ENCODE results near the gene TICAM1. TPM values are rescaled to one million over a fixed set of nuclear protein-coding genes. Genes with fewer than 3 reads are reported as not detected.
A peak's percentile ranks its signal among the peaks of the same experiment; 100 is the strongest.
"Not testable (repeated sequence)": the region's sequence is repeated elsewhere in the genome, so short reads cannot be mapped to it uniquely, and the experiment has no call there.

TICAM1 gene
- total RNA-seq, 1 experiment from 2014 or later: 9.9 TPM

DNA sequence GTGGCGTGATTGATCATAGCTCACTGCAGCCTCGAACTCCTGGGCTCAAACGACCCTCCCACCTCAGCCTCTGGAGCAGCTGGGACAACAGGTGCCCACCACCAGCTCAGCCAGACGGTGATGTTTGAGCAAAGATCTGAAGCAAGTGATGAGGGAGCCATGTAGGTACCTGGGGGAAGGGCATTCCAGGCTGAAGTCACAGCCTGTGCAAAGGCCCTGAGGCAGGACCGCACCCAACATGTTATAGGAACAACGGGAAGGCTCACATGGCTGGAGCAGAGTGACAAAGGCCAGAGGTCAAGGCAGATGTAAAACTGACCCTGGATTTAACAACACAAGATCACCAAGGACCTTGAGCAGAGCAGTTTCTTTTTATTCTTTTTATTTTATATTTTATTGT is 25.1 kb downstream of the TICAM1 start:
- Histone ChIP-seq H3K4me3 (no peak overlapping the region), H3K27me3 (ENCODE audit: insufficient read depth, low read depth) (no peaks in the 10 kb centered on the region), H3K79me2 (ENCODE audit: low read depth) (no peaks in the 10 kb centered on the region), H3K4me2 (no peak overlapping the region), H4K20me1 (ENCODE audit: insufficient read depth) (no peaks in the 10 kb centered on the region), H3K9me3 (ENCODE audit: insufficient read depth, low read depth) (no peaks in the 10 kb centered on the region), H3K36me3 (ENCODE audit: low read depth) (no peaks in the 10 kb centered on the region), H3K9me2 (ENCODE audit: insufficient read depth) (no peaks in the 10 kb centered on the region), H2AFZ (no peak overlapping the region), H3F3A (ENCODE audit: insufficient read depth, low read depth) (0 out of 2 replicates have a peak, but pooled peaks cover 7% of the 10 kb centered on the region), H3K4me1 (replicated peaks; ENCODE audit: insufficient read depth) (peaks cover 9% of the 10 kb centered on the region), H3K27ac (no peak overlapping the region)
- no TSS peak for BruUV-seq (replicated peaks)
- DNase-seq: no peak
- ChIA-PET POLR2A (ENCODE audit: unreplicated experiment) (no interaction called here), CTCF (no interaction called here)
- no peak for TF ChIP-seq EZH2 (IDR thresholded peaks at IDR 0.05; ENCODE audit: low read depth)
- TF ChIP-seq, protein P1, sequence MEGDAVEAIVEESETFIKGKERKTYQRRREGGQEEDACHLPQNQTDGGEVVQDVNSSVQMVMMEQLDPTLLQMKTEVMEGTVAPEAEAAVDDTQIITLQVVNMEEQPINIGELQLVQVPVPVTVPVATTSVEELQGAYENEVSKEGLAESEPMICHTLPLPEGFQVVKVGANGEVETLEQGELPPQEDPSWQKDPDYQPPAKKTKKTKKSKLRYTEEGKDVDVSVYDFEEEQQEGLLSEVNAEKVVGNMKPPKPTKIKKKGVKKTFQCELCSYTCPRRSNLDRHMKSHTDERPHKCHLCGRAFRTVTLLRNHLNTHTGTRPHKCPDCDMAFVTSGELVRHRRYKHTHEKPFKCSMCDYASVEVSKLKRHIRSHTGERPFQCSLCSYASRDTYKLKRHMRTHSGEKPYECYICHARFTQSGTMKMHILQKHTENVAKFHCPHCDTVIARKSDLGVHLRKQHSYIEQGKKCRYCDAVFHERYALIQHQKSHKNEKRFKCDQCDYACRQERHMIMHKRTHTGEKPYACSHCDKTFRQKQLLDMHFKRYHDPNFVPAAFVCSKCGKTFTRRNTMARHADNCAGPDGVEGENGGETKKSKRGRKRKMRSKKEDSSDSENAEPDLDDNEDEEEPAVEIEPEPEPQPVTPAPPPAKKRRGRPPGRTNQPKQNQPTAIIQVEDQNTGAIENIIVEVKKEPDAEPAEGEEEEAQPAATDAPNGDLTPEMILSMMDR (conservative IDR thresholded peaks at IDR 0.05): no peak
- intact Hi-C loops (cut with micrococcal nuclease; ENCODE audit: unreplicated experiment): no loop called here

DNA sequence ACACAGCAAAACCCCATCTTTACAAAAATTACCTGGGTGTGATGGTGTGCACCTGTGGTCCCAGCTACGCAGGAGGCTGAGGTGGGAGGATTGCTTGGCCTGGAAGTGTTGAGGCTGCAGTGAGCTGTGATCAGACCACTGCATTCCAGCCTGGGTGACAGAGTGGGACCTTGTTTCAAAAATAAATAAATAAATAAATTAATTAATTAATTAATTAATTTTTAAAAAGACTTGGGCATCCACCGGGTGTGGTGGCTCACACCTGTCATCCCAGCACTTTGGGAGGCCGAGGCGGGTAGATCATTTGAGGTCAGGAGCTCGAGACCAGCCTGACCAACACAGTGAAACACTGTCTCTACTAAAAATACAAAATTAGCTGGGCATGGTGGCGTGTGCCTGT is 26.4 kb downstream of the TICAM1 start:
- POLR2A ChIA-PET (ENCODE audit: unreplicated experiment): not testable (repeated sequence)

DNA sequence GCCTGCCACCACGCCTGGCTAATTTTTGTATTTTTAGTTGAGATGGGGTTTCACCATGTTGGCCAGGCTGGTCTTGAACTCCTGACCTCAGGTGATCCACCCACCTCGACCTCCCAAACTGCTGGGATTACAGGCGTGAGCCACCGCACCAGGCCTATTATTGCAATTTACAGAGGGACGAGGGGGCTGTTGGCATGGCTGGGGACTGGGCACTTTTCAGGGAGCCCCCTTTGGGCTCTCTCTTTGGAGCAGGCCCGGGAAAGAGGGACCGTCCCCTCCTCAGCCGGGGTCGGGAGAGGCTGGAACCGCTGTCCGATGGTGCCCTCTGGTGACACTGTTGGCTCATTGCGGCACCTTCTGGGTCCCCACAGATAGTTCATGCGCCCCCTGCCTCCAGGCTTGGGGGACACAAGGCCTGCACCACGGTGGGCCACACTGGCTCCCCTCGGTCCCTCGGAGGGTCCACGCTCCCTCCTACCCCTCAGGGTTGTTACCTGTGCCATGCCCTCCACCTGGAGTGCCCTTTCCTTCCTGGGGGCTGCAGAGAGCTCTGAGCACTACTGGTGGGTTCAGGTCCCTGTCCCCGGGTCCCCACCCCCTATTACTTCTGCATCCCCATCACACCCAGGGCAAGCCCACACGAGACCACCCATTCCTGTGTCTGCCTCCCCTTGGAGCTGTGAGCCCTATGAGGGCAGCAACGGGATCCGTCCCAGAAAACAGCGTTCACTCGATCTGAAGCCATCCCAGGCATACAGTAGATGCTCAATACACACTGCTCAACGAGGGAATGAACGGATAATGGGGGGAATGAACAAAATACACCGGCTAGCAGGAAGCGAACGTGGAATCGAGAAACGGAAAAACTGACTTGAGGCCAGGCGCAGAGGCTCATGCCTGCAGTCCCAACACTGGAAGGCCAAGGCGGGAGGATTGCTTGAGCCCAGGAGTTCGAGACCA is 27.5 kb downstream of the TICAM1 start:
- H3K27ac ChIP-seq: no peak overlapping the region

More for the DNA sequence above, 26.4 kb downstream of the TICAM1 start:
- H4K20me1 ChIP-seq (ENCODE audit: insufficient read depth); H3K36me3 ChIP-seq (ENCODE audit: low read depth); H3K4me2 ChIP-seq; H3K79me2 ChIP-seq (ENCODE audit: low read depth); BruUV-seq (replicated peaks); H3K27ac ChIP-seq; H3K4me3 ChIP-seq; H2AFZ ChIP-seq; intact Hi-C loops (cut with micrococcal nuclease; ENCODE audit: unreplicated experiment); H3K9me2 ChIP-seq (ENCODE audit: insufficient read depth); H3K9me3 ChIP-seq (ENCODE audit: insufficient read depth, low read depth); H3K27me3 ChIP-seq (ENCODE audit: insufficient read depth, low read depth); DNase-seq: not testable (repeated sequence)
- CTCF ChIA-PET: interaction anchor here (0.6 kb wide), 1 partner anchor 266 kb away, joined by 4 read pairs; the partner anchor contains the start of gene LRG1
- H3K4me1 ChIP-seq (replicated peaks; ENCODE audit: insufficient read depth): peaks cover 19% of the 10 kb centered on the region
- H3F3A ChIP-seq (ENCODE audit: insufficient read depth, low read depth): peaks cover 12% of the 10 kb centered on the region; the same call in 1 of the 2 replicates

More for the DNA sequence above, 27.5 kb downstream of the TICAM1 start:
- H3K79me2 ChIP-seq (ENCODE audit: low read depth): no peaks in the 10 kb centered on the region
- BruUV-seq (replicated peaks): no TSS peak
- peaks cover 21% of the 10 kb centered on the region for H3K4me1 ChIP-seq (replicated peaks; ENCODE audit: insufficient read depth)
- no peaks in the 10 kb centered on the region for H3K9me3 ChIP-seq (ENCODE audit: insufficient read depth, low read depth)
- H3F3A ChIP-seq (ENCODE audit: insufficient read depth, low read depth): peaks cover 16% of the 10 kb centered on the region; the same call in 1 of the 2 replicates
- DNase-seq: peak in 1 of 2 experiments; percentile 52
- intact Hi-C loops (cut with micrococcal nuclease; ENCODE audit: unreplicated experiment): loop anchor here (5.0 kb wide), 1 partner anchor 167 kb away; the partner anchor contains the start of gene TNFAIP8L1
- no peaks in the 10 kb centered on the region for H3K9me2 ChIP-seq (ENCODE audit: insufficient read depth)
- CTCF ChIA-PET: no interaction called here
- H3K27me3 ChIP-seq (ENCODE audit: insufficient read depth, low read depth): no peaks in the 10 kb centered on the region
- TF ChIP-seq EZH2 (IDR thresholded peaks at IDR 0.05; ENCODE audit: low read depth): no peak
- TF ChIP-seq, protein P1 (conservative IDR thresholded peaks at IDR 0.05): peak; percentile 78
- no peak overlapping the region for H2AFZ ChIP-seq
- no peak overlapping the region for H3K4me2 ChIP-seq
- no peaks in the 10 kb centered on the region for H4K20me1 ChIP-seq (ENCODE audit: insufficient read depth)
- no peak overlapping the region for H3K4me3 ChIP-seq
- H3K36me3 ChIP-seq (ENCODE audit: low read depth): no peaks in the 10 kb centered on the region
- POLR2A ChIA-PET (ENCODE audit: unreplicated experiment): no interaction called here

Measured in PC-9 (cell line).